ENCODE measurements around the gene GPR68.

GPR68 gene

DNA sequence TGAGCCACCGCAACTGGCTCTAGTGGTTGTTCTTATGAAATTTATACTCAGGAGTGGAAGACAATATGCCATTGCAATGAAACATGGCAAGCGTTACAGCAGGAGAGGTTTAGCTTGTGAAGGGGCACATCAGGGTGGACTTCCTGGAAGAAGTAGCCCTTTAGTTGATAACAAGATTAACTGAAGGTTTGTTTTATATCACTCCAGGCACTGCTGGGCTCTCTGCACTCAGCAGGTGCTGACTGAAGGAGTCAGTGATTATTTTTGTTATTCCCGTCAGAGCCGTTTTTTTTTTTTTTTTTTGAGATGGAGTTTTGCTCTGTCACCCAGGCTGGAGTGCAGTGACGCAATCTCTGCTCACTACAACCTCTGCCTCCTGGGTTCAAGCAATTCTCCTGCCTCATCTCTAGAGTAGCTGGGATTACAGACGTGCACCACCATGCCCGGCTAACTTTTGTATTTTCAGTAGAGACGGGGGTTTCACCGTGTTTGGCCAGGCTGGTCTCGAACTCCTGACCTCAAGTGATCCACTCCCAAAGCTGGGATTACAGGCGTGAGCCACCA is 17.6 kb upstream of the GPR68 start:
- H3K9ac ChIP-seq = no peak overlapping the region

DNA sequence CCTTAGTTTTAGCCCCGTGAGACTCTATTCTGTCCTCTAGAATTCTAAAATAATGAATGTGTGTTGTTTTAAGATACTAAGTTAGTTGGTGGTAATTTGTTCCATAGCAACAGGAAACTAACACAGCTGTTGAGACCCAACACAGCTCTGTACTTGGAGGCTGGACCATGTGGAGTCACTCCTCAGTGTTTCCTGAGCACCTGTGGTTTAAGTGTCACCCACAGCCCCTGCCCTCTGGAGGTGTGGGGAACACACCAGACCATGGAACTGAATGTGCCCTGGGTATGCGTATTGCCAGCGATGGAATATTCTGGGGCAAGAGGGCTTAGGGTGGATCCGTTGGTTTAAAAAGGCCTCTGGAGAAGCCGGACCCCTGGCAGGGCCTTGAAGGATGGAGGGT is 16.6 kb upstream of the GPR68 start:
- no peak overlapping the region for H3K9ac ChIP-seq
- peaks cover 12% of the 10 kb centered on the region for H3K4me1 ChIP-seq
- no peak for TF ChIP-seq CTCF (IDR thresholded peaks at IDR 0.05)
- H3K4me2 ChIP-seq (ENCODE audit: low read length) = no peak overlapping the region
- no peaks in the 10 kb centered on the region for H3K9me3 ChIP-seq (ENCODE audit: control insufficient read depth, low read length)
- no peak overlapping the region for H3K4me3 ChIP-seq (ENCODE audit: low read depth, low read length)
- H2AFZ ChIP-seq = no peak overlapping the region
- no peak overlapping the region for H3K27ac ChIP-seq
- no peaks in the 10 kb centered on the region for H3K79me2 ChIP-seq
- H3K36me3 ChIP-seq (ENCODE audit: control insufficient read depth, insufficient read depth, low read length) = no peaks in the 10 kb centered on the region
- H3K27me3 ChIP-seq (ENCODE audit: control insufficient read depth, insufficient read depth, low read length) = no peaks in the 10 kb centered on the region

More for the DNA sequence above, 17.6 kb upstream of the GPR68 start:
- H3K4me2 ChIP-seq (ENCODE audit: low read length) = no peak overlapping the region
- no peaks in the 10 kb centered on the region for H3K9me3 ChIP-seq (ENCODE audit: control insufficient read depth, low read length)
- H3K27ac ChIP-seq = no peak overlapping the region
- no peak overlapping the region for H2AFZ ChIP-seq
- H3K36me3 ChIP-seq (ENCODE audit: control insufficient read depth, insufficient read depth, low read length) = no peaks in the 10 kb centered on the region
- TF ChIP-seq CTCF (IDR thresholded peaks at IDR 0.05) = no peak
- no peaks in the 10 kb centered on the region for H3K79me2 ChIP-seq
- no peaks in the 10 kb centered on the region for H3K27me3 ChIP-seq (ENCODE audit: control insufficient read depth, insufficient read depth, low read length)
- H3K4me1 ChIP-seq = peaks cover 9% of the 10 kb centered on the region
- no peak overlapping the region for H3K4me3 ChIP-seq (ENCODE audit: low read depth, low read length)

- no peak overlapping the region for H3K27ac ChIP-seq
- no peak for TF ChIP-seq CTCF (IDR thresholded peaks at IDR 0.05)
Observed at GRCh38 chr14:91258876-91259275, 14.4 kb upstream of the GPR68 start.

GRCh38 chr14:91258011-91258618 is 13.6 kb upstream of the GPR68 start:
- Histone ChIP-seq H3K27me3 (ENCODE audit: control insufficient read depth, insufficient read depth, low read length) (no peaks in the 10 kb centered on the region), H3K27ac (no peak overlapping the region), H3K79me2 (no peaks in the 10 kb centered on the region), H3K4me2 (ENCODE audit: low read length) (no peak overlapping the region), H3K9me3 (ENCODE audit: control insufficient read depth, low read length) (no peaks in the 10 kb centered on the region), H3K36me3 (ENCODE audit: control insufficient read depth, insufficient read depth, low read length) (no peaks in the 10 kb centered on the region), H3K4me1 (peaks cover 13% of the 10 kb centered on the region), H3K4me3 (ENCODE audit: low read depth, low read length) (no peak overlapping the region), H2AFZ (no peak overlapping the region), H3K9ac (no peak overlapping the region)
- TF ChIP-seq CTCF (IDR thresholded peaks at IDR 0.05) = no peak

More at GRCh38 chr14:91258876-91259275, 14.4 kb upstream of the GPR68 start:
- H3K9ac ChIP-seq = no peak overlapping the region
- H3K4me3 ChIP-seq (ENCODE audit: low read depth, low read length) = no peak overlapping the region
- no peaks in the 10 kb centered on the region for H3K9me3 ChIP-seq (ENCODE audit: control insufficient read depth, low read length)
- no peaks in the 10 kb centered on the region for H3K27me3 ChIP-seq (ENCODE audit: control insufficient read depth, insufficient read depth, low read length)
- no peak overlapping the region for H3K4me2 ChIP-seq (ENCODE audit: low read length)
- no peaks in the 10 kb centered on the region for H3K36me3 ChIP-seq (ENCODE audit: control insufficient read depth, insufficient read depth, low read length)
- H3K79me2 ChIP-seq = no peaks in the 10 kb centered on the region
- H3K4me1 ChIP-seq = peaks cover 11% of the 10 kb centered on the region
- no peak overlapping the region for H2AFZ ChIP-seq

Data from parathyroid adenoma (tissue), 2 donors.